Spleen (tissue), 7 donors: ENCODE data around the gene PHACTR2.

Source experiments
- POLR2A ChIP-seq, 3 donors: fragments of 450-650 bp; IDR thresholded peaks; one replicate each; pipeline ENCODE4 v1.5.1; 2017; ENCODE audit warnings: antibody characterized with exemption in 3 of 3, mild to moderate bottlenecking in 1 of 3
- POLR2AphosphoS5 ChIP-seq, 3 donors: sonication (generic); formaldehyde crosslinking; IDR thresholded peaks; one replicate each; pipeline ENCODE4 v1.5.1; 2017; ENCODE audit warnings: antibody characterized with exemption in 3 of 3
- TF ChIP-seq, protein P1 (sequence below), 11 experiments: fragments of 200-600 bp in 7 of 11; fragments of 450-650 bp in 4 of 11; sonication (generic) in 4 of 11; IDR thresholded peaks in 8 of 11; conservative IDR thresholded peaks in 3 of 11; 1 replicate in 7 of 11; 2 replicates in 4 of 11; pipeline versions ENCODE4 v1.4.0 to v1.8.0; 2016 to 2021; ENCODE audit warnings: antibody characterized with exemption in 11 of 11, inconsistent platforms in 4 of 11, mild to moderate bottlenecking in 1 of 11
- donor health status: DM: no; HTN: no; CAD: no; lungs with moderate emphysema.
- donor health status: DM: no; HTN: no; CAD: no.
- donor health status: DM: no; HTN: no; CAD: no.

DNA sequence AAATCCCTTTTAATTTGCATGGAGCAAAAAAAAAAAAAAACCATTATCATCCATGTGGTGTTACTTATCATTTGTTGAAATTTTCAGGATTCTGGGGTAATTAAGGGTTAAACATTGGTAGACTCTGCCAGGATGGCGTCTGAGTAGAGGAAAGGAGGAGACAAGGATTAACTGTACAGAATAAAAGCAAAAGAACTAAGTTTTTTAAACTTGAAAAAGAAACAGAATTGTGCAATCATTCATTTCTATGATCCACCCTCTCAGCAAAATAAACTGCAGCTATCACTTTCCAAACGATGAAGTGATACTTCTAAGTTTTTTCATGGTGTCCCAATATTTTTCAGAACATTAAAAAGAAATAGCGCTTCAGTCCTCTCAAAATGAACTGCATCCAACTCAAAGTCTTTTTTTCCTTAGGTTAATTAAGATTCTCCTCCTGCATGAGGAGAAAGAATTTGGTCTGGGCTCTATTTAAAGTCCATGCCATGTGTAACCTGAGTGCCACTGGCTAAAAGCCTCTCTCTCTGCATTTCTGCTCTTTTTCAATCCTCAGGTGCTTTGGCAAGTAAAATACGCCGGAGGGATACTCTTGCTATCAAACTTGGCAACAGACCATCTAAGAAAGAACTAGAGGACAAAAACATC, 95.9 kb downstream of the PHACTR2 start:
- TF ChIP-seq POLR2A (IDR thresholded peaks at IDR 0.05): no peak
- TF ChIP-seq, protein P1, sequence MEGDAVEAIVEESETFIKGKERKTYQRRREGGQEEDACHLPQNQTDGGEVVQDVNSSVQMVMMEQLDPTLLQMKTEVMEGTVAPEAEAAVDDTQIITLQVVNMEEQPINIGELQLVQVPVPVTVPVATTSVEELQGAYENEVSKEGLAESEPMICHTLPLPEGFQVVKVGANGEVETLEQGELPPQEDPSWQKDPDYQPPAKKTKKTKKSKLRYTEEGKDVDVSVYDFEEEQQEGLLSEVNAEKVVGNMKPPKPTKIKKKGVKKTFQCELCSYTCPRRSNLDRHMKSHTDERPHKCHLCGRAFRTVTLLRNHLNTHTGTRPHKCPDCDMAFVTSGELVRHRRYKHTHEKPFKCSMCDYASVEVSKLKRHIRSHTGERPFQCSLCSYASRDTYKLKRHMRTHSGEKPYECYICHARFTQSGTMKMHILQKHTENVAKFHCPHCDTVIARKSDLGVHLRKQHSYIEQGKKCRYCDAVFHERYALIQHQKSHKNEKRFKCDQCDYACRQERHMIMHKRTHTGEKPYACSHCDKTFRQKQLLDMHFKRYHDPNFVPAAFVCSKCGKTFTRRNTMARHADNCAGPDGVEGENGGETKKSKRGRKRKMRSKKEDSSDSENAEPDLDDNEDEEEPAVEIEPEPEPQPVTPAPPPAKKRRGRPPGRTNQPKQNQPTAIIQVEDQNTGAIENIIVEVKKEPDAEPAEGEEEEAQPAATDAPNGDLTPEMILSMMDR (IDR thresholded peaks at IDR 0.05 in 8 of 11, conservative IDR thresholded peaks at IDR 0.05 in 3 of 11): no peak
- no peak for TF ChIP-seq POLR2AphosphoS5 (IDR thresholded peaks at IDR 0.05)
